CD4-positive, CD25-positive, alpha-beta regulatory T cell (primary cell): Measurements from ENCODE around the gene COQ5. TPM values are rescaled to one million over a fixed set of nuclear protein-coding genes. Genes with fewer than 3 reads are reported as not detected.

Source experiments
- ATAC-seq, 2 donors: fragments of 150-1000 bp; cut with Tn5 transposase; one replicate each; pipeline ENCODE4 v1.10.0; 2021; ENCODE audit warnings: low read depth in 2 of 2, moderate number of reproducible peaks in 2 of 2, moderate library complexity in 1 of 2
- DNase-seq, 3 donors: peaks; one replicate each; pipeline versions ENCODE4 v3.0.0 to v3.0.0-alpha.2; 2012 to 2022; ENCODE audit warnings: mixed read lengths in 1 of 3
- H3K27ac ChIP-seq: one replicate; pipeline ENCODE4 v1.7.0; 2013; ENCODE audit warnings: mild to moderate bottlenecking, low read length; ENCODE audit not compliant: insufficient read depth, poor library complexity, severe bottlenecking
- H3K27me3 ChIP-seq: one replicate; pipeline ENCODE4 v1.7.0; 2013; ENCODE audit warnings: low read length; ENCODE audit not compliant: control insufficient read depth, insufficient read depth
- H3K36me3 ChIP-seq: one replicate; pipeline ENCODE4 v1.7.0; 2013; ENCODE audit warnings: mild to moderate bottlenecking, low read length, moderate library complexity; ENCODE audit not compliant: control insufficient read depth, insufficient read depth
- H3K4me1 ChIP-seq: 2 replicates; pipeline ENCODE4 v1.7.0; 2013; ENCODE audit warnings: mild to moderate bottlenecking, low read length; ENCODE audit not compliant: insufficient read depth, control insufficient read depth, poor library complexity, severe bottlenecking
- H3K4me3 ChIP-seq: one replicate; pipeline ENCODE4 v1.7.0; 2013; ENCODE audit warnings: low read depth, mild to moderate bottlenecking, low read length, moderate library complexity
- H3K9me3 ChIP-seq, 2 experiments: 1 replicate in 1 of 2; 2 replicates in 1 of 2; pipeline ENCODE4 v1.7.0; 2013; ENCODE audit warnings: low read length in 2 of 2, mild to moderate bottlenecking in 1 of 2, moderate library complexity in 1 of 2; ENCODE audit not compliant: control insufficient read depth in 2 of 2
- H3K27ac Mint-ChIP-seq, 3 donors: one replicate each; pipeline ENCODE4 v1.8.0; 2020 to 2022; ENCODE audit warnings: mild to moderate bottlenecking in 3 of 3, mixed read lengths in 3 of 3, moderate library complexity in 2 of 3
- H3K27me3 Mint-ChIP-seq: one replicate; pipeline ENCODE4 v1.8.0; 2022; ENCODE audit warnings: mild to moderate bottlenecking, mixed read lengths
- H3K36me3 Mint-ChIP-seq: one replicate; pipeline ENCODE4 v1.8.0; 2020; ENCODE audit warnings: mixed read lengths
- H3K4me1 Mint-ChIP-seq, 4 donors: one replicate each; pipeline ENCODE4 v1.8.0; 2020 to 2022; ENCODE audit warnings: mixed read lengths in 4 of 4, mild to moderate bottlenecking in 1 of 4
- H3K4me3 Mint-ChIP-seq, 4 donors: one replicate each; pipeline ENCODE4 v1.8.0; 2020 to 2022; ENCODE audit warnings: mild to moderate bottlenecking in 4 of 4, mixed read lengths in 4 of 4, moderate library complexity in 3 of 4
- H3K9me3 Mint-ChIP-seq, 7 donors: one replicate each; pipeline ENCODE4 v1.8.0; 2020 to 2022; ENCODE audit warnings: mixed read lengths in 7 of 7, mild to moderate bottlenecking in 3 of 7, moderate library complexity in 2 of 7
- polyA plus RNA-seq, 4 donors: library from polyadenylated mRNA; unstranded; fragments of 300-500 nt; fragmentation: Illumina TruSeq; gene quantifications; one replicate each; pipeline ENCODE4 v1.2.3, GENCODE V29; 2021
- total RNA-seq: library from RNA; stranded (reverse); gene quantifications from one replicate; pipeline ENCODE4 v1.2.3, GENCODE V29; 2022

COQ5 gene
- total and polyA plus RNA-seq, 5 donors from 2014 or later, result 11.5 to 67.4 (median 45.8) TPM

- ATAC-seq (no peak), DNase-seq (no peak)
- H3K4me3 Mint-ChIP-seq, result no peak overlapping the region
- Histone ChIP-seq H3K27ac (no peak overlapping the region), H3K36me3 (peaks cover 63% of the 10 kb centered on the region), H3K4me1 (no peaks in the 10 kb centered on the region), H3K4me3 (no peak overlapping the region), H3K27me3 (no peaks in the 10 kb centered on the region), H3K9me3 (no peaks in the 10 kb centered on the region)
- peaks cover 27% of the 10 kb centered on the region for H3K36me3 Mint-ChIP-seq
- H3K27ac Mint-ChIP-seq, result peak overlapping the region in 1 of 3 donors; percentile 84
- no peaks in the 10 kb centered on the region for H3K9me3 Mint-ChIP-seq
- H3K27me3 Mint-ChIP-seq, result no peaks in the 10 kb centered on the region
- H3K4me1 Mint-ChIP-seq, result peaks cover 0 to 18% (median 15%) of the 10 kb centered on the region in 4 donors
These were observed 25.7 kb upstream of the COQ5 start for GRCh38 chr12:120554678-120555077.

DNA sequence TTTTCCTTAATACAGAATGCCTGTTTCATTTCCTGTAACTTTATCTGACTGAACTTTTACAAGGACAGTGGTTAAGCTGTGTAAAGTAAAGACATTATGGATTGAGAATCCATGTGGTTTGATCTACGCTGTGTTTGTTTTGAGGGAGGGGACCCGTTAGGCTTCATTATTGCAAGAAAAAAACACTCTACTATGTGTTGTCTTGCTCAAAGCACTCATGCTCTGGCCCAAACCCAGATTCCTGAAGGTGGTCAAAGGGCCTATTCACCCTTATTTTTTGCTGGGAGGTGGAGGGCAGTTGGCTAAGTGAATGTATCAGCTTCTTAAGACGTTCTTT lies 17.1 kb upstream of the COQ5 start:
- Histone ChIP-seq H3K27me3 (no peaks in the 10 kb centered on the region), H3K9me3 (no peaks in the 10 kb centered on the region), H3K27ac (no peak overlapping the region), H3K4me3 (no peak overlapping the region), H3K4me1 (peaks cover 28% of the 10 kb centered on the region), H3K36me3 (peaks cover 67% of the 10 kb centered on the region)
- H3K9me3 Mint-ChIP-seq, result no peaks in the 10 kb centered on the region
- H3K4me3 Mint-ChIP-seq, result no peak overlapping the region
- no peaks in the 10 kb centered on the region for H3K27me3 Mint-ChIP-seq
- peaks cover 5% of the 10 kb centered on the region for H3K36me3 Mint-ChIP-seq
- H3K4me1 Mint-ChIP-seq, result peaks cover 8 to 44% (median 16%) of the 10 kb centered on the region in 4 donors
- no peak for ATAC-seq
- peak overlapping the region in 1 of 3 donors; percentile 53 for H3K27ac Mint-ChIP-seq
- no peak for DNase-seq

- Histone ChIP-seq H3K4me3 (no peak overlapping the region), H3K36me3 (peaks cover 60% of the 10 kb centered on the region), H3K27me3 (no peaks in the 10 kb centered on the region), H3K9me3 (no peaks in the 10 kb centered on the region), H3K4me1 (peaks cover 41% of the 10 kb centered on the region), H3K27ac (no peak overlapping the region)
- DNase-seq (no peak), ATAC-seq (no peak)
- no peaks in the 10 kb centered on the region for H3K9me3 Mint-ChIP-seq
- H3K27me3 Mint-ChIP-seq, result no peaks in the 10 kb centered on the region
- H3K36me3 Mint-ChIP-seq, result peaks cover 8% of the 10 kb centered on the region
- H3K4me3 Mint-ChIP-seq, result no peak overlapping the region
- H3K4me1 Mint-ChIP-seq, result peaks cover 15 to 55% (median 24%) of the 10 kb centered on the region in 4 donors
- no peak overlapping the region for H3K27ac Mint-ChIP-seq
These were observed 15.7 kb upstream of the COQ5 start for GRCh38 chr12:120544691-120545090.

DNA sequence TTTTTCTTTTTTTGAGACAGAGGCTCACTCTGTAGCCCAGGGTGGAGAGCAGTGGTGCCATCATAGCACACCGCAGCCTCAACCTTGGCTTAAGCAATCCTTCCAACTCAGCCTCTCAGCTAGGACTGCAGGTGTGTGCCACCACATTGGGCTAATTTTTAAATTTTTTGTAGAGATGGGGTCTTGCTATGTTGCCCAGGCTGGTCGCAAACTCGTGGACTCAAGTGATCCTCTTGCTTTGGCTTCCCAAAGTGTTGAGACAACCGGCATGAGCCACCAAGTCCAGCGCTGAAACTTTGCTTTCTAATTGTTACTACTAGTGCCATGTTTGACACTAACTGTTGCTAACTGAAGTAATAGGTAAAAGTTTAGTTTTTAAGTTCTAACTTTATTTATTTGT lies 13.2 kb upstream of the COQ5 start:
- no peak overlapping the region for H3K4me3 ChIP-seq
- H3K9me3 Mint-ChIP-seq, result no peaks in the 10 kb centered on the region
- peaks cover 31 to 81% (median 44%) of the 10 kb centered on the region in 4 donors for H3K4me1 Mint-ChIP-seq
- peak overlapping the region in 2 of 4 donors; percentile 41 to 65 for H3K4me3 Mint-ChIP-seq
- no peak for ATAC-seq
- no peaks in the 10 kb centered on the region for H3K9me3 ChIP-seq
- H3K4me1 ChIP-seq, result peaks cover 66% of the 10 kb centered on the region
- no peaks in the 10 kb centered on the region for H3K27me3 Mint-ChIP-seq
- peaks cover 41% of the 10 kb centered on the region for H3K36me3 ChIP-seq
- no peak overlapping the region for H3K27ac ChIP-seq
- DNase-seq, result no peak
- H3K27ac Mint-ChIP-seq, result no peak overlapping the region
- peaks cover 17% of the 10 kb centered on the region for H3K36me3 Mint-ChIP-seq
- H3K27me3 ChIP-seq, result no peaks in the 10 kb centered on the region

DNA sequence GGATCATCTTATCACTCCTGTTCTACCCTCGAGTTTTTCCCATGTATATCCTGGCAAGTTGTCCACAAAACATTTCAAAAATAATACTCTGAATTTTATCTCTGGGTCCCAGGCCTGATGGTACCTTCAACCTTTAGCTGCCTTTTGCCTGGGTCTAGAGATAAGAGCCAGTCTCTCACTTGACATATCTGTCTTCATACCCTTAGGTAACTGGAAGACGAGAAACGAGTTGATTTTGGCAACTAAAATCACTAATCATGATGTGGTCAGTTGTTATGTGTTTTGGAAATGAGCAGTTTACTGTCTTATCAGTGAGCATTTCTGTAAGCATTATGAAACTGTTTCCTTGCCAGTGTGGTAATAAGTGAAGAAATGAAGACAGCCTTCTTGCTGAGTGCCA lies 11.5 kb upstream of the COQ5 start:
- DNase-seq, result no peak
- H3K9me3 ChIP-seq, result no peaks in the 10 kb centered on the region
- H3K36me3 ChIP-seq, result peaks cover 24% of the 10 kb centered on the region
- peaks cover 31 to 87% (median 56%) of the 10 kb centered on the region in 4 donors for H3K4me1 Mint-ChIP-seq
- no peaks in the 10 kb centered on the region for H3K27me3 Mint-ChIP-seq
- peaks cover 16% of the 10 kb centered on the region for H3K36me3 Mint-ChIP-seq
- no peak for ATAC-seq
- H3K4me1 ChIP-seq, result peaks cover 84% of the 10 kb centered on the region
- H3K9me3 Mint-ChIP-seq, result no peaks in the 10 kb centered on the region
- no peak overlapping the region for H3K27ac ChIP-seq
- peak overlapping the region; percentile 51 to 80 (median 63) for H3K4me3 Mint-ChIP-seq
- peak overlapping the region in 1 of 3 donors; percentile 27 for H3K27ac Mint-ChIP-seq
- H3K27me3 ChIP-seq, result no peaks in the 10 kb centered on the region
- peak overlapping the region; percentile 6 for H3K4me3 ChIP-seq

GRCh38 chr12:120539303-120539702 lies 10.3 kb upstream of the COQ5 start:
- Mint-ChIP-seq H3K36me3 (peaks cover 16% of the 10 kb centered on the region), H3K4me1 (peaks cover 32 to 85% (median 53%) of the 10 kb centered on the region in 4 donors), H3K4me3 (peak overlapping the region; percentile 77 to 99 (median 96)), H3K9me3 (no peaks in the 10 kb centered on the region), H3K27me3 (no peaks in the 10 kb centered on the region), H3K27ac (peak overlapping the region; percentile 75 to 92 (median 76))
- H3K36me3 ChIP-seq, result peaks cover 24% of the 10 kb centered on the region
- no peaks in the 10 kb centered on the region for H3K9me3 ChIP-seq
- peak overlapping the region; percentile 94 for H3K4me3 ChIP-seq
- ATAC-seq (no peak), DNase-seq (no peak)
- peaks cover 80% of the 10 kb centered on the region for H3K4me1 ChIP-seq
- no peaks in the 10 kb centered on the region for H3K27me3 ChIP-seq
- H3K27ac ChIP-seq, result peak overlapping the region; percentile 66

- Mint-ChIP-seq H3K4me3 (peak overlapping the region; percentile 95 to 99 (median 98)), H3K36me3 (peaks cover 16% of the 10 kb centered on the region), H3K4me1 (peaks cover 34 to 80% (median 53%) of the 10 kb centered on the region in 4 donors), H3K27me3 (no peaks in the 10 kb centered on the region), H3K27ac (peak overlapping the region; percentile 75 to 92 (median 76)), H3K9me3 (no peaks in the 10 kb centered on the region)
- DNase-seq (peak in 1 of 3 donors; percentile 53), ATAC-seq (no peak)
- H3K9me3 ChIP-seq, result no peaks in the 10 kb centered on the region
- H3K27me3 ChIP-seq, result no peaks in the 10 kb centered on the region
- peak overlapping the region; percentile 94 for H3K4me3 ChIP-seq
- H3K27ac ChIP-seq, result peak overlapping the region; percentile 66
- H3K4me1 ChIP-seq, result peaks cover 81% of the 10 kb centered on the region
- peaks cover 21% of the 10 kb centered on the region for H3K36me3 ChIP-seq
These were observed 9.6 kb upstream of the COQ5 start for GRCh38 chr12:120538281-120539156.
